BLaER1 (cell line): Measurements from ENCODE around the gene AGBL2.
"Not testable (repeated sequence)": the region's sequence is repeated elsewhere in the genome, so short reads cannot be mapped to it uniquely, and the experiment has no call there.

Source experiments
- H3K27ac ChIP-seq: shearing (Covaris generic); formaldehyde crosslinking; 2 replicates; pipeline ENCODE4 v1.8.1; 2022
- H3K27me3 ChIP-seq: shearing (Covaris generic); formaldehyde crosslinking; 2 replicates; pipeline ENCODE4 v1.8.1; 2022
- H3K36me3 ChIP-seq: shearing (Covaris generic); formaldehyde crosslinking; 2 replicates; pipeline ENCODE4 v1.8.1; 2022
- H3K4me1 ChIP-seq: shearing (Covaris generic); formaldehyde crosslinking; 2 replicates; pipeline ENCODE4 v1.8.1; 2022
- H3K4me2 ChIP-seq: shearing (Covaris generic); formaldehyde crosslinking; 2 replicates; pipeline ENCODE4 v1.8.1; 2022
- H3K4me3 ChIP-seq: shearing (Covaris generic); formaldehyde crosslinking; 2 replicates; pipeline ENCODE4 v1.8.1; 2022
- H3K9ac ChIP-seq: shearing (Covaris generic); formaldehyde crosslinking; 2 replicates; pipeline ENCODE4 v1.8.1; 2022
- H3K9me3 ChIP-seq: shearing (Covaris generic); formaldehyde crosslinking; 2 replicates; pipeline ENCODE4 v1.8.1; 2022
- H4K20me1 ChIP-seq: shearing (Covaris generic); formaldehyde crosslinking; 2 replicates; pipeline ENCODE4 v1.8.1; 2022
- Cebpa-rat ChIP-seq: shearing (Covaris generic); IDR thresholded peaks from 2 replicates; pipeline ENCODE4 v1.8.1; 2022

The AGBL2 gene

GRCh38 chr11:47641600-47642098, 73.5 kb downstream of the AGBL2 start:
- no peak for TF ChIP-seq Cebpa-rat
- peak overlapping the region; percentile 95 for H3K9ac ChIP-seq
- peak overlapping the region; percentile 93 for H3K27ac ChIP-seq
- H3K27me3 ChIP-seq = no peaks in the 10 kb centered on the region
- H4K20me1 ChIP-seq = peaks cover 20% of the 10 kb centered on the region; the same call in 1 of the 2 replicates
- peaks cover 35% of the 10 kb centered on the region for H3K36me3 ChIP-seq
- H3K4me1 ChIP-seq = peaks cover 25% of the 10 kb centered on the region
- peak overlapping the region; percentile 78 for H3K4me2 ChIP-seq
- H3K4me3 ChIP-seq = peak overlapping the region; percentile 87
- no peaks in the 10 kb centered on the region for H3K9me3 ChIP-seq

GRCh38 chr11:47640506-47640905, 74.7 kb downstream of the AGBL2 start:
- Histone ChIP-seq H3K36me3 (peaks cover 46% of the 10 kb centered on the region), H4K20me1 (peaks cover 20% of the 10 kb centered on the region; the same call in 1 of the 2 replicates), H3K4me1 (peaks cover 25% of the 10 kb centered on the region), H3K4me2 (peak overlapping the region; percentile 78)
- not testable (repeated sequence) for H3K9ac ChIP-seq, H3K9me3 ChIP-seq, H3K27ac ChIP-seq, H3K27me3 ChIP-seq, H3K4me3 ChIP-seq

GRCh38 chr11:47636331-47636730, 78.8 kb downstream of the AGBL2 start:
- H3K9ac ChIP-seq, H3K9me3 ChIP-seq, H3K27me3 ChIP-seq, H3K27ac ChIP-seq, H3K4me2 ChIP-seq, H3K4me3 ChIP-seq: not testable (repeated sequence)
- Histone ChIP-seq H4K20me1 (peaks cover 20% of the 10 kb centered on the region; the same call in 1 of the 2 replicates), H3K36me3 (peaks cover 87% of the 10 kb centered on the region), H3K4me1 (peaks cover 15% of the 10 kb centered on the region)

GRCh38 chr11:47631473-47631872, 83.7 kb downstream of the AGBL2 start:
- no peak overlapping the region for H3K4me3 ChIP-seq
- no peaks in the 10 kb centered on the region for H3K9me3 ChIP-seq
- H3K4me1 ChIP-seq = no peaks in the 10 kb centered on the region
- H3K27ac ChIP-seq = no peak overlapping the region
- no peak overlapping the region for H3K9ac ChIP-seq
- TF ChIP-seq Cebpa-rat = no peak
- no peak overlapping the region for H3K4me2 ChIP-seq
- H3K36me3 ChIP-seq = peaks cover 99% of the 10 kb centered on the region
- H4K20me1 ChIP-seq = no peaks in the 10 kb centered on the region
- H3K27me3 ChIP-seq = no peaks in the 10 kb centered on the region

- no peaks in the 10 kb centered on the region for H3K9me3 ChIP-seq
- no peak overlapping the region for H3K9ac ChIP-seq
- H4K20me1 ChIP-seq = no peaks in the 10 kb centered on the region
- H3K4me2 ChIP-seq = no peak overlapping the region
- no peak overlapping the region for H3K4me3 ChIP-seq
- H3K4me1 ChIP-seq = no peaks in the 10 kb centered on the region
- H3K27ac ChIP-seq = no peak overlapping the region
- no peak for TF ChIP-seq Cebpa-rat
- no peaks in the 10 kb centered on the region for H3K27me3 ChIP-seq
- peaks cover 100% of the 10 kb centered on the region for H3K36me3 ChIP-seq
These were observed 87.1 kb downstream of the AGBL2 start for GRCh38 chr11:47628026-47628425.

DNA sequence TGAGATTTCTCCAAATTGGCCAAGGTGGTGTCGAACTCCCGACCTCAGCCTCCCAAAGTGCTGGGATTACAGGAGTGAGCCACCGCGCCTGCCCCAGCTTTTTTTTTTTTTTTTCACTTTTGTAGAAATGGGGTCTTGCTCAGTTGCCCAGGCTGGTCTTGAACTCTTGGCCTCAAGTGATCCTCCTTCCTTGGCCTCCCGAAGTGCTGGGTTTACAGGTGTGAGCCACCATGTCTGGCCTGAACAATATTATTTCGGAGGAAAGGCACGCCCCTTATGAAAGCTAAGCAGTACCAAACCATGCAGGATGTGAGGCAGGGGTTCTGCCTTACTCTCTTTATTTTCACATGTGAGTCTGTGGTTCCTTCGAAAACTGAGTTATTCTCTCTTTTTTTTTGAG, 88.9 kb downstream of the AGBL2 start:
- TF ChIP-seq Cebpa-rat = no peak
- Histone ChIP-seq H4K20me1 (no peaks in the 10 kb centered on the region), H3K4me1 (no peaks in the 10 kb centered on the region), H3K4me3 (no peak overlapping the region), H3K27me3 (no peaks in the 10 kb centered on the region), H3K36me3 (peaks cover 100% of the 10 kb centered on the region), H3K4me2 (no peak overlapping the region), H3K9me3 (no peaks in the 10 kb centered on the region), H3K9ac (no peak overlapping the region), H3K27ac (no peak overlapping the region)

DNA sequence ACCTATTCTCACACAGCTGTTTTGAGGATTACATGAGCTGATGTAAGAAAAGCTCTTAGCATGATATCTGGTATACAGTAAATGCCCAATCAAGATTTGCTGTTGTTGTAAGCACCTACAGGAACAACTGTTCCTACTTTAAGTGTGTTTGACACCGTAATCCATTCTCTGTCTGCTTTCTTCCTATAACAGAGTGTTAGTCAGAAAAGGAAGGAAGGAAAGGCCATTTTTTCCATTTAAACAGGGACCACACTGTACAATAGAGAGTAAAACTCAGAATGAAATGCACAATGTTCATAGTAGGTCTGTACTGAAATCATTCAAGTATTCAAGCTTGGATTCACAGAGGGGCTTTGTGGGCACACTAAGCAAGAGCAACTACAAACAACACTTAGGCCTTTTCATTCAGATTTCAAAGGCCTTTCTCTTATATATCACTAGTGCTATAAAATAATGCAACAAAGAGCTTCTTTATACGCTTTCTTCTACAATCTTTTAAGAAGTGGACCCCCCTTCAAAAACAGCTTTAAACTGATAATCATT, 94.3 kb downstream of the AGBL2 start:
- no peak for TF ChIP-seq Cebpa-rat
- H3K4me3 ChIP-seq = no peak overlapping the region
- no peak overlapping the region for H3K4me2 ChIP-seq
- H4K20me1 ChIP-seq = no peaks in the 10 kb centered on the region
- no peaks in the 10 kb centered on the region for H3K9me3 ChIP-seq
- no peak overlapping the region for H3K27ac ChIP-seq
- H3K9ac ChIP-seq = no peak overlapping the region
- H3K36me3 ChIP-seq = peaks cover 100% of the 10 kb centered on the region
- H3K27me3 ChIP-seq = no peaks in the 10 kb centered on the region
- H3K4me1 ChIP-seq = peaks cover 10% of the 10 kb centered on the region

GRCh38 chr11:47617417-47617809, 97.8 kb downstream of the AGBL2 start:
- H3K27ac ChIP-seq = no peak overlapping the region
- no peak for TF ChIP-seq Cebpa-rat
- H3K27me3 ChIP-seq = no peaks in the 10 kb centered on the region
- peaks cover 25% of the 10 kb centered on the region for H3K4me1 ChIP-seq
- peaks cover 72% of the 10 kb centered on the region for H3K36me3 ChIP-seq
- H3K9ac ChIP-seq = no peak overlapping the region
- H3K9me3 ChIP-seq = no peaks in the 10 kb centered on the region
- H3K4me3 ChIP-seq = no peak overlapping the region
- no peaks in the 10 kb centered on the region for H4K20me1 ChIP-seq
- peak overlapping the region; percentile 20; the same call in 1 of the 2 replicates for H3K4me2 ChIP-seq

DNA sequence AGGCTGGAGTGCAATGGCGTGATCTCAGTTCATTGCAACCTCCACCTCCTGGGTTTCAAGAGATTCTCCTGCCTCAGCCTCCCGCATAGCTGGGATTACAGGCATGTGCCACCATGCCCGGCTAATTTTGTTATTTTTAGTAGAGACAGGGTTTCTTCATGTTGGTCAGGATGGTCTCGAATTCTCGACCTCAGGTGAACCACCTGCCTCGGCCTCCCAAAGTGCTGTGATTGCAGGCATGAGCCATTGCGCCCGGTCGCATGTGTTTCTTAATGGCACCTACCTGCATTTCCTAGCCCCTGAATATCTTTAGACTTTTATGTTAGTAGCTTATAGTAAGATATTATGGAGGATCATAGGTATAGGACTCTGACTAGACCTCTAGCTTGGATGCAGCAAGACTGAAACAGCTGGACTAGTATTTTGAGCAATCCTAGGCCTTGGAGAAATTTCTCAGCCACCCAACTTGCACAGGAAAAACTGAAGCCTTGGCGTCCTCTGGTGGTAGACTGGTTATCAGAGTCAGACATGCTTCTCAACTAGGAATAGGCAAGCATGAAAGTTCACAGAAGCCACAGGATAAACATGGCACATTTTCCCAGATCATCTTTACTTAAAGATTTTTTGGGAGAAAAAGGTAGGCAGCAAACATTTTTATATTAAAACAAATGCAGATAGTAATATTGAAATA, 98.3 kb downstream of the AGBL2 start:
- H3K4me2 ChIP-seq = no peak overlapping the region; the same call in 1 of the 2 replicates
- no peak overlapping the region for H3K9ac ChIP-seq
- no peak for TF ChIP-seq Cebpa-rat
- H3K9me3 ChIP-seq = no peaks in the 10 kb centered on the region
- no peak overlapping the region for H3K27ac ChIP-seq
- H4K20me1 ChIP-seq = no peaks in the 10 kb centered on the region
- H3K4me3 ChIP-seq = no peak overlapping the region
- no peaks in the 10 kb centered on the region for H3K27me3 ChIP-seq
- peaks cover 66% of the 10 kb centered on the region for H3K36me3 ChIP-seq
- H3K4me1 ChIP-seq = peaks cover 30% of the 10 kb centered on the region

DNA sequence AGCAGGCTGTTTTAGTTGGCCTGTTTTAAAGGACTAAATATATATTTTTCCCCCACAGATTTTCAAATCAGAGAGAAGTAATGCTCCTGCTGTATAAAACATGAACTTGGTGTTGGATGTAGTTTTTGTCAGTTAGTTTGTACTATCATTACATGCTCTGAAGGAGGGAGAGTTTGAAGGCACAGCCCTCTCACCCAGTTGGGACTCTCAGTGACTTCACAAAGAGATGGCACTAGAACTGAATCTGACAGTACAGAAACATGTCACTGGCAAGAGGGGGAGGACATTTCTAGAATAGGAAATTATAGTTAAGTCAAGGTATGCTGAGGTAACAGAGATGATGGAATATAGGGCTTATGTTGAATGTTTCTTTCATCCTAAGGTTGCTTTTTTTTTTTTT, 99.9 kb downstream of the AGBL2 start:
- no peaks in the 10 kb centered on the region for H3K9me3 ChIP-seq
- no peaks in the 10 kb centered on the region for H3K27me3 ChIP-seq
- TF ChIP-seq Cebpa-rat = no peak
- H3K36me3 ChIP-seq = peaks cover 58% of the 10 kb centered on the region
- no peak overlapping the region for H3K4me3 ChIP-seq
- no peak overlapping the region for H3K9ac ChIP-seq
- H3K4me2 ChIP-seq = no peak overlapping the region
- no peak overlapping the region for H3K27ac ChIP-seq
- peaks cover 46% of the 10 kb centered on the region for H3K4me1 ChIP-seq
- H4K20me1 ChIP-seq = no peaks in the 10 kb centered on the region
